ENCODE data around the gene TEX35.

The TEX35 gene

DNA sequence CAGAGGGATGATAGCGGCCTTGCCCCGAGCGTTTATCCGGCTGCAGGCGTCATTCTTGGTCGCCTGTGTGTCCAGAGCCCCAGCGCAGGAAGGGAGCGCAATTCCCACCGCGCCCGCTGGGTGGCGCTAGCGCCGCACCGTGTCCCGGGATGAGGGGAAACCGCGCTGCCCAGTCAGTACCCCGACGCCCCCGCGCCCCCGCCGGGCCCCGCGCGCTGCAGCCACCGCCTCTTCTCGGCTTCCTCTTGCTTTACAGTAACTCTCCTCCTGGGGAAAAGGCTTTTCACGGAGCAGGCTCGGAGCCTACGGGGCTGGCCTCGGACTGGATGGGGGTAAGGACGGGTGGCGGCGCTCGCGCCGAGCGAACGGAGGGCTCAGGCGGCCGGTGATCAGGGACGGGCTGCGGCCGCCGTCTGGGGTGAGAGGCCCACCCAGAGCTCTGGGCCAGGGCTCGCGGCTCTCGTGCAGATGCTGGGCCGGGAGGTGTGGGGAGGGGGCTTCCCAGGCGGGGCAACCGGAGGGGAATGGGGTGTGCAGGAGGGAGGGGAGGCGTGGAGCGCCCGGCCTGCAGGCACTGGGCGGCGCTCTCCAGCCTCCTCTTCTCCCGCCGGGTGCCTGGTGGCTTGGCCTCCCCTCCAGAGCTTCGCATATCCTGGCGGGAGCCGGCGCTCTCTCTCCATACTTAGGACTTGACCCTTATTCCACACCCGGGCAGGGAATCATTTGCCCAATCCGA is 29.8 kb downstream of the TEX35 start:
- no peaks in the 10 kb centered on the region for H3K9me3 ChIP-seq (ENCODE audit: control insufficient read depth, low read length)
- H2BK120ac ChIP-seq (ENCODE audit: low read depth, low read length), result peak overlapping the region; percentile 97
- under 1% methylated on average over 37 of the region's 66 CpGs for WGBS
- peak overlapping the region; percentile 93 to 95 for H3K18ac ChIP-seq (ENCODE audit: low read depth in 1 of 2, low read length in 2 of 2)
- H2BK5ac ChIP-seq (ENCODE audit: low read depth, low read length, poor library complexity, severe bottlenecking), result peak overlapping the region; percentile 69
- peaks cover 14% of the 10 kb centered on the region for H3K79me1 ChIP-seq (replicated peaks; ENCODE audit: low read length, poor library complexity, severe bottlenecking)
- no peaks in the 10 kb centered on the region for H3K27me3 ChIP-seq (ENCODE audit: control insufficient read depth in 1 of 2, insufficient read depth in 1 of 2, low read length in 2 of 2)
- peak overlapping the region; percentile 74 to 88 for H3K4me3 ChIP-seq (ENCODE audit: insufficient read depth in 1 of 2, low read depth in 1 of 2, low read length in 2 of 2)
- peaks cover 5 to 21% of the 10 kb centered on the region in 2 experiments for H3K36me3 ChIP-seq (ENCODE audit: control insufficient read depth in 1 of 2, insufficient read depth in 2 of 2, low read depth in 1 of 2, low read length in 2 of 2)
- peak overlapping the region; percentile 96 for H2AFZ ChIP-seq (ENCODE audit: low read depth, low read length)
- H2BK12ac ChIP-seq (ENCODE audit: low read length in 2 of 2), result peak overlapping the region in 1 of 2 experiments; percentile 93
- peak overlapping the region; percentile 81 for H3K27ac ChIP-seq (ENCODE audit: low read length, poor library complexity, severe bottlenecking)
- peak overlapping the region; percentile 85 for H3K9ac ChIP-seq (ENCODE audit: low read length)
- peak overlapping the region; percentile 80 for H2BK15ac ChIP-seq (ENCODE audit: low read depth, poor library complexity, severe bottlenecking)
- H4K91ac ChIP-seq (ENCODE audit: low read length), result peak overlapping the region; percentile 93
- DNase-seq, result peak; percentile 87
- peaks cover 30% of the 10 kb centered on the region for H3K4me1 ChIP-seq (ENCODE audit: control insufficient read depth, insufficient read depth, low read depth, low read length)
- H3K4ac ChIP-seq (ENCODE audit: low read depth in 1 of 2, low read length in 2 of 2), result peak overlapping the region in 1 of 2 experiments; percentile 89
- H3K4me2 ChIP-seq (ENCODE audit: low read length, poor library complexity, severe bottlenecking), result peak overlapping the region; percentile 89
- no peak overlapping the region for H2AK5ac ChIP-seq (ENCODE audit: low read length, severe bottlenecking)
- H3K23ac ChIP-seq (ENCODE audit: low read length in 2 of 2), result no peak overlapping the region
- H4K8ac ChIP-seq (ENCODE audit: low read length), result peak overlapping the region; percentile 99
- H3K14ac ChIP-seq (ENCODE audit: low read length in 2 of 2), result peak overlapping the region in 1 of 2 experiments; percentile 85

DNA sequence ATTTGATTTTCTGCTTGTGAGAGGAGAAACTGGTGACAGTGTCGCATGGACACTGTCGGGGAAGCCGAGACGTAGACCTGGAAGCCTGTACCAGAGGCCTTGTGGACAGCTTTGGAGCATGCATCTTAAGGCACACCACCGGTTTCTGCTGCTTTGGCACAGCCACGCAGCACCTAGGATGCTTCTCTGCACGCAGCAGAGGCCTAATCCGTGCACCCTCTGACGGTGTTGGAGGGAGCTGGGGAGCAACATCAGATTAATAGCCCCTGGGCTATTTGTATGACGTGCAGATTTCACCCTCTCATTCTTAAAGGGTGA is 30.3 kb downstream of the TEX35 start:
- Histone ChIP-seq H3K4me2 (ENCODE audit: low read length, poor library complexity, severe bottlenecking) (peak overlapping the region; percentile 84), H3K4me3 (ENCODE audit: insufficient read depth in 1 of 2, low read depth in 1 of 2, low read length in 2 of 2) (peak overlapping the region; percentile 74 to 88), H3K79me1 (replicated peaks; ENCODE audit: low read length, poor library complexity, severe bottlenecking) (peaks cover 18% of the 10 kb centered on the region), H3K4me1 (ENCODE audit: control insufficient read depth, insufficient read depth, low read depth, low read length) (peaks cover 25% of the 10 kb centered on the region), H2BK15ac (ENCODE audit: low read depth, poor library complexity, severe bottlenecking) (no peak overlapping the region), H4K91ac (ENCODE audit: low read length) (no peak overlapping the region), H3K9ac (ENCODE audit: low read length) (peak overlapping the region; percentile 85), H3K27ac (ENCODE audit: low read length, poor library complexity, severe bottlenecking) (peak overlapping the region; percentile 81), H3K4ac (ENCODE audit: low read depth in 1 of 2, low read length in 2 of 2) (no peak overlapping the region), H3K27me3 (ENCODE audit: control insufficient read depth in 1 of 2, insufficient read depth in 1 of 2, low read length in 2 of 2) (no peaks in the 10 kb centered on the region), H2BK5ac (ENCODE audit: low read depth, low read length, poor library complexity, severe bottlenecking) (no peak overlapping the region), H2AFZ (ENCODE audit: low read depth, low read length) (no peak overlapping the region), H4K8ac (ENCODE audit: low read length) (peak overlapping the region; percentile 38), H3K14ac (ENCODE audit: low read length in 2 of 2) (no peak overlapping the region), H3K36me3 (ENCODE audit: control insufficient read depth in 1 of 2, insufficient read depth in 2 of 2, low read depth in 1 of 2, low read length in 2 of 2) (peaks cover 10 to 26% of the 10 kb centered on the region in 2 experiments), H2AK5ac (ENCODE audit: low read length, severe bottlenecking) (no peak overlapping the region), H2BK12ac (ENCODE audit: low read length in 2 of 2) (no peak overlapping the region), H3K18ac (ENCODE audit: low read depth in 1 of 2, low read length in 2 of 2) (peak overlapping the region; percentile 40 to 57), H3K9me3 (ENCODE audit: control insufficient read depth, low read length) (no peaks in the 10 kb centered on the region), H2BK120ac (ENCODE audit: low read depth, low read length) (no peak overlapping the region), H3K23ac (ENCODE audit: low read length in 2 of 2) (no peak overlapping the region)
- no peak for DNase-seq
- WGBS, result 10% methylated on average over 10 of the region's 10 CpGs

DNA sequence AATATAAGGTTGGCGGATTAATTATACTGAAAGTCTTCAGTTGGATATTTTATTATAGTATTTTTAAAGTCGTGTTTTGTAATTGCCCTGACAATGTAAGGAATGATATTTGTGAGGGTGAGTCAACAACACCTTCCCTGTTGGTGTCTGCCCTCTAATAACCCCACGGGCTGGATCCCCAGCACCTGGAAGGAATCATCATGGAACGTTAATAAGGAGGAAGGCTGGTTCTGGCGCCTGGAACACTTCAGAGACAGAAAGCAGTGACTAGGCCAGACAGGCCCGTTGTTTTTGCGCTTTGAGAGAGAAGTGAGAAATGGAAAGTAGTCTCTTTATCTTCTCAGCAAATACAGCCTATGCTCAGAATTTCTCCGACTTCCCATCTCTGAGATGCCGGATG is 31.6 kb downstream of the TEX35 start:
- H3K79me1 ChIP-seq (replicated peaks; ENCODE audit: low read length, poor library complexity, severe bottlenecking), result peaks cover 18% of the 10 kb centered on the region
- no peak overlapping the region for H2BK12ac ChIP-seq (ENCODE audit: low read length in 2 of 2)
- H3K14ac ChIP-seq (ENCODE audit: low read length in 2 of 2), result no peak overlapping the region
- H3K36me3 ChIP-seq (ENCODE audit: control insufficient read depth in 1 of 2, insufficient read depth in 2 of 2, low read depth in 1 of 2, low read length in 2 of 2), result peaks cover 10 to 37% of the 10 kb centered on the region in 2 experiments
- peak overlapping the region in 1 of 2 experiments; percentile 88 for H3K4me3 ChIP-seq (ENCODE audit: insufficient read depth in 1 of 2, low read depth in 1 of 2, low read length in 2 of 2)
- H3K18ac ChIP-seq (ENCODE audit: low read depth in 1 of 2, low read length in 2 of 2), result no peak overlapping the region
- H3K9me3 ChIP-seq (ENCODE audit: control insufficient read depth, low read length), result no peaks in the 10 kb centered on the region
- H3K23ac ChIP-seq (ENCODE audit: low read length in 2 of 2), result no peak overlapping the region
- H2AK5ac ChIP-seq (ENCODE audit: low read length, severe bottlenecking), result no peak overlapping the region
- DNase-seq, result no peak
- no peak overlapping the region for H2BK120ac ChIP-seq (ENCODE audit: low read depth, low read length)
- H2BK5ac ChIP-seq (ENCODE audit: low read depth, low read length, poor library complexity, severe bottlenecking), result no peak overlapping the region
- peak overlapping the region; percentile 34 for H2BK15ac ChIP-seq (ENCODE audit: low read depth, poor library complexity, severe bottlenecking)
- H3K4me2 ChIP-seq (ENCODE audit: low read length, poor library complexity, severe bottlenecking), result no peak overlapping the region
- no peak overlapping the region for H4K91ac ChIP-seq (ENCODE audit: low read length)
- no peaks in the 10 kb centered on the region for H3K27me3 ChIP-seq (ENCODE audit: control insufficient read depth in 1 of 2, insufficient read depth in 1 of 2, low read length in 2 of 2)
- 95% methylated on average over 9 of the region's 9 CpGs for WGBS
- H2AFZ ChIP-seq (ENCODE audit: low read depth, low read length), result no peak overlapping the region
- no peak overlapping the region for H4K8ac ChIP-seq (ENCODE audit: low read length)
- H3K9ac ChIP-seq (ENCODE audit: low read length), result peak overlapping the region; percentile 85
- H3K4ac ChIP-seq (ENCODE audit: low read depth in 1 of 2, low read length in 2 of 2), result no peak overlapping the region
- peaks cover 13% of the 10 kb centered on the region for H3K4me1 ChIP-seq (ENCODE audit: control insufficient read depth, insufficient read depth, low read depth, low read length)
- no peak overlapping the region for H3K27ac ChIP-seq (ENCODE audit: low read length, poor library complexity, severe bottlenecking)

DNA sequence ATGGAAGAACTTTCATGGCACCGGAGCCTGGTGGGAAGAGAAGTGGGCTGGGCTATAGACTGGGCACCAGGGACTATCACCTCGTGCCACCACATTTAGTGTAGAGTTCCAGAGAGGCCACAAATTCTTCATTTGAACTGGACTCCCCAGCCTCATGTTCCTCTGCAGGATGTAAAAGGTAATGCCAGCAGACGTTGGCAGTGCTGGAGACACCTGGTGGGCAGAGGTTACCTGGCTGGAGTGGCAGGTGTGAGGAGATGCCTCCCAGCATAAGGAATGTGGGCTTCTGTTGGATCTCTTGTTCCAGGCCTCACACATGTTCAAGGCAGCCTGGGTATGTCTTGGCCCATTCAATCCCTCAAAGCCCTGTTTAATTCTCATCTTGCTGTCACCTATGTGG is 35.2 kb downstream of the TEX35 start:
- Histone ChIP-seq H2AK5ac (ENCODE audit: low read length, severe bottlenecking) (no peak overlapping the region), H4K91ac (ENCODE audit: low read length) (no peak overlapping the region)
- 94% methylated on average over 3 of the region's 3 CpGs for WGBS

More for the DNA sequence above, 35.2 kb downstream of the TEX35 start:
- Histone ChIP-seq H3K18ac (ENCODE audit: low read depth in 1 of 2, low read length in 2 of 2) (no peak overlapping the region), H3K36me3 (ENCODE audit: control insufficient read depth in 1 of 2, insufficient read depth in 2 of 2, low read depth in 1 of 2, low read length in 2 of 2) (peaks cover 15 to 65% of the 10 kb centered on the region in 2 experiments), H3K27ac (ENCODE audit: low read length, poor library complexity, severe bottlenecking) (no peak overlapping the region), H3K4me2 (ENCODE audit: low read length, poor library complexity, severe bottlenecking) (no peak overlapping the region), H2BK15ac (ENCODE audit: low read depth, poor library complexity, severe bottlenecking) (no peak overlapping the region), H2BK5ac (ENCODE audit: low read depth, low read length, poor library complexity, severe bottlenecking) (no peak overlapping the region), H2AFZ (ENCODE audit: low read depth, low read length) (no peak overlapping the region), H3K4me3 (ENCODE audit: insufficient read depth in 1 of 2, low read depth in 1 of 2, low read length in 2 of 2) (no peak overlapping the region), H3K27me3 (ENCODE audit: control insufficient read depth in 1 of 2, insufficient read depth in 1 of 2, low read length in 2 of 2) (no peaks in the 10 kb centered on the region), H3K4ac (ENCODE audit: low read depth in 1 of 2, low read length in 2 of 2) (peak overlapping the region in 1 of 2 experiments; percentile 24), H3K14ac (ENCODE audit: low read length in 2 of 2) (no peak overlapping the region), H4K8ac (ENCODE audit: low read length) (no peak overlapping the region), H3K79me1 (replicated peaks; ENCODE audit: low read length, poor library complexity, severe bottlenecking) (peaks cover 20% of the 10 kb centered on the region), H3K9ac (ENCODE audit: low read length) (no peak overlapping the region), H2BK12ac (ENCODE audit: low read length in 2 of 2) (no peak overlapping the region), H3K9me3 (ENCODE audit: control insufficient read depth, low read length) (no peaks in the 10 kb centered on the region), H3K4me1 (ENCODE audit: control insufficient read depth, insufficient read depth, low read depth, low read length) (peaks cover 4% of the 10 kb centered on the region), H3K23ac (ENCODE audit: low read length in 2 of 2) (no peak overlapping the region), H2BK120ac (ENCODE audit: low read depth, low read length) (no peak overlapping the region)
- DNase-seq, result no peak
